HG03045 (cell line): Measurements from ENCODE around the gene ANKRD13B.

Experiments used
- ATAC-seq: cut with Tn5 transposase; IDR thresholded peaks from one replicate; pipeline ENCODE4 v1.9.1; 2021; ENCODE audit warnings: mild to moderate bottlenecking, moderate library complexity; ENCODE audit not compliant: unreplicated experiment

Gene ANKRD13B

GRCh38 chr17:29616300-29617048 lies 23.5 kb downstream of the ANKRD13B start:
- ATAC-seq, result no peak

GRCh38 chr17:29617125-29617480 lies 24.2 kb downstream of the ANKRD13B start:
- no peak for ATAC-seq

GRCh38 chr17:29617481-29618271 lies 24.7 kb downstream of the ANKRD13B start:
- no peak for ATAC-seq

- ATAC-seq, result no peak
Measured at GRCh38 chr17:29618272-29619065, 25.5 kb downstream of the ANKRD13B start.

- no peak for ATAC-seq
Measured at GRCh38 chr17:29619251-29619650, 26.3 kb downstream of the ANKRD13B start.

GRCh38 chr17:29620271-29620670 lies 27.3 kb downstream of the ANKRD13B start:
- no peak for ATAC-seq

GRCh38 chr17:29620779-29621500 lies 28.0 kb downstream of the ANKRD13B start:
- no peak for ATAC-seq

GRCh38 chr17:29621751-29622194 lies 28.8 kb downstream of the ANKRD13B start:
- no peak for ATAC-seq

GRCh38 chr17:29622337-29623282 lies 29.7 kb downstream of the ANKRD13B start, which contains the start of gene CORO6:
Gene CORO6, minus strand, starts transcription at chr17:29622912. Its CDS starts 1,491 bp downstream, at chr17:29621421.
- ATAC-seq, result peak; percentile 51

GRCh38 chr17:29623283-29623647 lies 30.3 kb downstream of the ANKRD13B start:
- ATAC-seq, result no peak

- ATAC-seq, result no peak
Measured at GRCh38 chr17:29624586-29624985, 31.7 kb downstream of the ANKRD13B start.

GRCh38 chr17:29625037-29625750 lies 32.3 kb downstream of the ANKRD13B start:
- no peak for ATAC-seq

GRCh38 chr17:29627951-29628350 lies 35.0 kb downstream of the ANKRD13B start:
- ATAC-seq, result no peak

GRCh38 chr17:29628644-29629043 lies 35.7 kb downstream of the ANKRD13B start:
- ATAC-seq, result no peak

- no peak for ATAC-seq
Measured at GRCh38 chr17:29629839-29630238, 36.9 kb downstream of the ANKRD13B start.

GRCh38 chr17:29630630-29631193 lies 37.8 kb downstream of the ANKRD13B start:
- ATAC-seq, result no peak

GRCh38 chr17:29633886-29634285 lies 41.0 kb downstream of the ANKRD13B start:
- no peak for ATAC-seq

GRCh38 chr17:29640413-29640812 lies 47.5 kb downstream of the ANKRD13B start:
- no peak for ATAC-seq
